NCI-H146 (cell line): Measurements from ENCODE around the gene CPAMD8.
"Not testable (repeated sequence)": the region's sequence is repeated elsewhere in the genome, so short reads cannot be mapped to it uniquely, and the experiment has no call there.

Source experiments
- DNase-seq: peaks from one replicate; lab custom pipeline; 2025; lab: John Stamatoyannopoulos, UW

Gene CPAMD8

GRCh38 chr19:16874978-16875299 is 151.7 kb downstream of the CPAMD8 start:
- not testable (repeated sequence) for DNase-seq

GRCh38 chr19:16874250-16874977 is 152.2 kb downstream of the CPAMD8 start:
- no peak for DNase-seq

- DNase-seq = no peak
These were observed 153.0 kb downstream of the CPAMD8 start for GRCh38 chr19:16873594-16873993.

GRCh38 chr19:16872728-16873127 is 153.9 kb downstream of the CPAMD8 start:
- DNase-seq = no peak

GRCh38 chr19:16871871-16872270 is 154.7 kb downstream of the CPAMD8 start:
- no peak for DNase-seq

GRCh38 chr19:16869331-16869972 is 157.2 kb downstream of the CPAMD8 start:
- no peak for DNase-seq

GRCh38 chr19:16868423-16869130 is 158.0 kb downstream of the CPAMD8 start:
- DNase-seq = no peak

- DNase-seq = no peak
These were observed 159.4 kb downstream of the CPAMD8 start for GRCh38 chr19:16867211-16867610.

- DNase-seq = no peak
These were observed 163.7 kb downstream of the CPAMD8 start for GRCh38 chr19:16862826-16863415.

- DNase-seq = no peak
These were observed 164.8 kb downstream of the CPAMD8 start for GRCh38 chr19:16861834-16862233.

GRCh38 chr19:16861011-16861410 is 165.6 kb downstream of the CPAMD8 start:
- no peak for DNase-seq

- DNase-seq = no peak
These were observed 166.5 kb downstream of the CPAMD8 start for GRCh38 chr19:16860118-16860517.

- DNase-seq = no peak
These were observed 167.0 kb downstream of the CPAMD8 start for GRCh38 chr19:16859626-16860025.

- no peak for DNase-seq
These were observed 170.5 kb downstream of the CPAMD8 start for GRCh38 chr19:16856091-16856490.

GRCh38 chr19:16853066-16853465 is 173.5 kb downstream of the CPAMD8 start:
- no peak for DNase-seq

- no peak for DNase-seq
These were observed 175.4 kb downstream of the CPAMD8 start for GRCh38 chr19:16851031-16851712.

- DNase-seq = no peak
These were observed 176.5 kb downstream of the CPAMD8 start for GRCh38 chr19:16850133-16850532.

GRCh38 chr19:16849168-16849567 is 177.4 kb downstream of the CPAMD8 start:
- no peak for DNase-seq

GRCh38 chr19:16847430-16847829 is 179.2 kb downstream of the CPAMD8 start:
- DNase-seq = no peak

- DNase-seq = no peak
These were observed 179.7 kb downstream of the CPAMD8 start for GRCh38 chr19:16846901-16847300.
